ENCODE measurements around the gene CRCP. TPM values are rescaled to one million over a fixed set of nuclear protein-coding genes. Genes with fewer than 3 reads are reported as not detected.

CRCP gene
- total and polyA plus RNA-seq, 2 experiments from 2014 or later: 36.1 to 43.4 TPM

GRCh38 chr7:66069732-66070131 is 44.9 kb upstream of the CRCP start:
- H3K4me1 ChIP-seq (ENCODE audit: insufficient read depth): no peaks in the 10 kb centered on the region
- no peaks in the 10 kb centered on the region for H3K4me1 Mint-ChIP-seq
- H3K27ac Mint-ChIP-seq: no peak overlapping the region
- no peaks in the 10 kb centered on the region for H3K27me3 ChIP-seq (ENCODE audit: insufficient read depth)
- H3K4me3 Mint-ChIP-seq: no peak overlapping the region
- no peaks in the 10 kb centered on the region for H4K20me1 ChIP-seq (replicated peaks; ENCODE audit: insufficient read depth)
- H3K36me3 Mint-ChIP-seq (ENCODE audit: low read depth): no peaks in the 10 kb centered on the region
- H2AFZ ChIP-seq: no peak overlapping the region
- H3K27me3 Mint-ChIP-seq (ENCODE audit: insufficient read depth, low read depth, poor library complexity): no peaks in the 10 kb centered on the region
- no peak overlapping the region for H3K4me2 ChIP-seq
- H3K9me2 ChIP-seq (ENCODE audit: insufficient read depth): no peaks in the 10 kb centered on the region
- no peaks in the 10 kb centered on the region; the same call in 2 of the 3 replicates for H3K9me3 Mint-ChIP-seq
- H3K27ac ChIP-seq (ENCODE audit: low read depth): no peak overlapping the region
- no peak for ATAC-seq
- H3F3A ChIP-seq (replicated peaks; ENCODE audit: low read depth): no peaks in the 10 kb centered on the region
- no peak overlapping the region for H3K4me3 ChIP-seq
- TF ChIP-seq CTCF (conservative IDR thresholded peaks at IDR 0.05; ENCODE audit: low read depth in 2 of 2) (no peak), STAT1 (IDR thresholded peaks at IDR 0.05; ENCODE audit: unreplicated experiment) (no peak), ZNF114 (CRISPR knock-in tag; IDR thresholded peaks at IDR 0.05) (no peak), POLR2AphosphoS5 (IDR thresholded peaks at IDR 0.05; ENCODE audit: low read depth) (no peak), EZH2phosphoT487 (IDR thresholded peaks at IDR 0.05; ENCODE audit: unreplicated experiment) (no peak), ZNF331 (CRISPR knock-in tag; IDR thresholded peaks at IDR 0.05; ENCODE audit: low read depth) (no peak), REST (IDR thresholded peaks at IDR 0.05; ENCODE audit: unreplicated experiment) (no peak), ETS1 (IDR thresholded peaks at IDR 0.05) (no peak), ZNF462 (CRISPR knock-in tag; IDR thresholded peaks at IDR 0.05) (no peak), NANOG (IDR thresholded peaks at IDR 0.05; ENCODE audit: borderline replicate concordance) (no peak)
- no peak for DNase-seq (ENCODE audit: low spot score)
- H3K36me3 ChIP-seq (ENCODE audit: insufficient read depth): no peaks in the 10 kb centered on the region
- no peaks in the 10 kb centered on the region for H3K79me2 ChIP-seq (replicated peaks; ENCODE audit: insufficient read depth)
